ENCODE results near the gene ABCC11.

Gene ABCC11

DNA sequence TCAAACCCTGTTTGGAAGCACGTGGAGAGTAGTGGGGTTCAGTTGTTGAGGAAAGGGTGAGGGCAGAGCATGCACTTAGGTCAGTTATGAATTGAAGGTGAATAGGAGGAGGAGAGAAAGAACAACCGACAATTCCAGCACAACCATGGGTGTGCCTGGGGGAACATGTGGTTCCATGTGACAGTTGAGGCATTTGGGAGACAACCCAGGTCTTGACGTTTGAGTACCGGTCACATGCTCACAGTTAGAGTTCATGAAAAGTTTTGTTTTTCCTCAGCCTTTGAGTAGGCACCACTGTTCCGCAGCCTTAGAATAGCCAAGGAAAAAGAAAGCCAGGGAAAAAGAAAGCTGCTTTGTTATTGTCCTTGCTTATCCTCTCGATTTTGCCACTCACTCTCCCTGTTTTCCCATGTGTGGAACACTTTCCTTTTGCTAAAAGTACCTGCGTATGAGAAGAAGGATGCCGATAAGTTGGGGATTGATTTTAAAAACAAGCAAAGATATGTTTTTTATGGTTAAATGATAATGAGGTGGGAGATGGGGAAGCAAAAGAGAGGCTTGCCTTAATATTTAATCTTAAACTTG, 25.6 kb upstream of the ABCC11 start:
- TF ChIP-seq, protein P1, sequence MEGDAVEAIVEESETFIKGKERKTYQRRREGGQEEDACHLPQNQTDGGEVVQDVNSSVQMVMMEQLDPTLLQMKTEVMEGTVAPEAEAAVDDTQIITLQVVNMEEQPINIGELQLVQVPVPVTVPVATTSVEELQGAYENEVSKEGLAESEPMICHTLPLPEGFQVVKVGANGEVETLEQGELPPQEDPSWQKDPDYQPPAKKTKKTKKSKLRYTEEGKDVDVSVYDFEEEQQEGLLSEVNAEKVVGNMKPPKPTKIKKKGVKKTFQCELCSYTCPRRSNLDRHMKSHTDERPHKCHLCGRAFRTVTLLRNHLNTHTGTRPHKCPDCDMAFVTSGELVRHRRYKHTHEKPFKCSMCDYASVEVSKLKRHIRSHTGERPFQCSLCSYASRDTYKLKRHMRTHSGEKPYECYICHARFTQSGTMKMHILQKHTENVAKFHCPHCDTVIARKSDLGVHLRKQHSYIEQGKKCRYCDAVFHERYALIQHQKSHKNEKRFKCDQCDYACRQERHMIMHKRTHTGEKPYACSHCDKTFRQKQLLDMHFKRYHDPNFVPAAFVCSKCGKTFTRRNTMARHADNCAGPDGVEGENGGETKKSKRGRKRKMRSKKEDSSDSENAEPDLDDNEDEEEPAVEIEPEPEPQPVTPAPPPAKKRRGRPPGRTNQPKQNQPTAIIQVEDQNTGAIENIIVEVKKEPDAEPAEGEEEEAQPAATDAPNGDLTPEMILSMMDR (IDR thresholded peaks at IDR 0.05; ENCODE audit: low read depth, low read length) = no peak
- no peak overlapping the region for H3K4me3 ChIP-seq (ENCODE audit: low read depth, low read length)

DNA sequence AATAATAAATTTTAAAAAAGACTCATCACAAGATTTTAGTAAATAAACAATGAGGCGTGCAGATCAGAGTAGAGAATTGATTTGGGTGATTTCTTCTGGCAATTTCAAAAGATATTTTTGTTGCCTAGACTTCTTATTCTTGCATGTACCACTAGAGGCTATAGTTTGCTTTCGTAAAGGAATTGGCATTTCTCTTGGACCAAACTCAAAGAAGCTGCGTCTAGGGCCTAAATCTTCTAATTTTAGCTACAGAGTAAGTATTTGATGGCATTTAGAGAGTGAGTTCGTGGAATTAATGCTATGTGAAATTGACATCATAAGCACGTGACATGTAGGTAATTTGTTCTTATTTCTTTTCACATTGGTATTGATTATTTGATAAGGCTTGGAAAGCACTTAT, 24.4 kb upstream of the ABCC11 start:
- TF ChIP-seq, protein P1 (IDR thresholded peaks at IDR 0.05; ENCODE audit: low read depth, low read length) = peak; percentile 10; the same call in 1 of the 2 replicates
- H3K4me3 ChIP-seq (ENCODE audit: low read depth, low read length) = no peak overlapping the region

DNA sequence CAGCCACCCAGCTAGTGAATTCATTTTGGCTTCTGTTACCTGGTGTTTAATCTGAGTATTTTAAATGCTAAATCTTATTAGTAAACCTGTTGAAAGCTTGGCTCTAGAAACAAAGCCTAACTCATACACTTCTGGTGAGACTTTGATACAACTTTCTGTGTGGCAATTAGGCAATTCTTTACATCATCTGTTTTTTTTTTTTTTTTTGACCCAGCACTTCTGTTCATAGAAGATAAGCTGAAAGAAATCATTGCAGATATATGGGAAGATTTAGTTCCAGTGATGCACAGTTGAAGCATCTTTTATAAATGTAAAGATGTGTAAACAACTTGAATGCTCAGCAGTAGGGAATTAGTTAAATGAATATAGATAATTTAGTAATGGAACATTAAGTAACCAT, 21.7 kb upstream of the ABCC11 start:
- no peak overlapping the region for H3K4me3 ChIP-seq (ENCODE audit: low read depth, low read length)
- TF ChIP-seq, protein P1 (IDR thresholded peaks at IDR 0.05; ENCODE audit: low read depth, low read length) = no peak

DNA sequence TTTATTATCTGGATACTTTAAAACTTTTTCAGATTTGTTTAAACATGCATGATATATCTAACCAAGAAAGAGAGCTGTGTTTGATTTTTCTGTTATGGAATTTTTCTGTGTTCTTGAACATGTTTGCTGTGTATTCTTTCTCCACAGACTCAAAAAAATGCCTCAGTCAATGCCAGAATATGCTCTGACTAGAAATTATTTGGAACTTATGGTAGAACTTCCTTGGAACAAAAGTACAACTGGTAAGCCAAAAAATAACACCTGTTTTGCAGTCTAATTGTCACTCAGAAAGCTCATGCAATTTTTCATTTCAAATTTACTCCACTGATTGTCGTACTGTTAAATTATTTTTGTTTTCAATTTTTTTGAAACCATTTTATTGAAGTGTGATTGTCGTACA, 15.3 kb upstream of the ABCC11 start:
- TF ChIP-seq, protein P1 (IDR thresholded peaks at IDR 0.05; ENCODE audit: low read depth, low read length) = no peak
- H3K4me3 ChIP-seq (ENCODE audit: low read depth, low read length) = no peak overlapping the region

DNA sequence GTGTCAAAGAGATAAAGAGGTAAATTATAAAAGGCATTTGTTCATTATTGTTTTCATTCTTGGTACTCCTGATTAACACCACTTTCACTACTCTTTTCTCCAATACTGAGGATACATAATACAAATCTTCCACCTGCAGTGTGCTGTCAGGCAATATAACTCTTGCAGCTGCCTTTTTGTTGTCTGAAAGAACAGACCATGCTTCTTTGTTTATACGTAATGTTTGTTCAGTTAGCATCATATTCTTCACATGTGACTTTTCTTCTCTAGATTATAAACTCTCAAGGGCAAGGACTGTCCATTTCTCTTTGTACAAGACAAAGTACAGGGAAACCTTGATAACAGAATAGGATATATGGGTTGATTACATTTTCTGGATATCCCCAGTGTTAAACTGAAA, 14.2 kb upstream of the ABCC11 start:
- TF ChIP-seq, protein P1 (IDR thresholded peaks at IDR 0.05; ENCODE audit: low read depth, low read length) = no peak
- H3K4me3 ChIP-seq (ENCODE audit: low read depth, low read length) = no peak overlapping the region

DNA sequence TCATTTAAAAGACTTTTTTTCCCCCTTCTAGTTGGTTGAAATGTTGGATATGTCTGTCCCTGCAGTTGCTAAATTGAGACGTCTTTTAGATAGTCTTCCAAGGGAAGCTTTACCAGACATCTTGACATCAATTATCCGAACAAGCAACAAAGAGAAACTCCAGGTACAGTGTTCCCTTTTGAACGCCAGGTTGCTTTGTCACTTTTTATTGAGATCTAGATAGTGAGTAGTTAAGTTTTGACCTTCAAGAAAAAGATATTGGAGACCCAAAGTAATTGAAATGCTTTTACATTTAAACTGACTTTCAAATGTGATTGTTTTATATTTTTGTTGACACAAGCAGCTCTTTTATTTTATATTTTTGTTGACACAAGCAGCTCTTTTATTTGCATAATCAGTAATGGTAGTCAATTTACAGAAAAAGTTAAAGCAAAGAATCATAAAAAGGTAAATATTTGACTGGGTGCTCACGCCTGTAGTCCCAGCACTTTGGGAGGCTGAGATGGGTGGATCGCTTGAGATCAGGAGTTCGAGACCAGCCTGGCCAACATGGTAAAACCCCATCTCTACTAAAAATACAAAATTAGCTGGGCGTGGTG, 9.3 kb upstream of the ABCC11 start:
- no peak overlapping the region for H3K4me3 ChIP-seq (ENCODE audit: low read depth, low read length)
- TF ChIP-seq, protein P1 (IDR thresholded peaks at IDR 0.05; ENCODE audit: low read depth, low read length) = no peak

DNA sequence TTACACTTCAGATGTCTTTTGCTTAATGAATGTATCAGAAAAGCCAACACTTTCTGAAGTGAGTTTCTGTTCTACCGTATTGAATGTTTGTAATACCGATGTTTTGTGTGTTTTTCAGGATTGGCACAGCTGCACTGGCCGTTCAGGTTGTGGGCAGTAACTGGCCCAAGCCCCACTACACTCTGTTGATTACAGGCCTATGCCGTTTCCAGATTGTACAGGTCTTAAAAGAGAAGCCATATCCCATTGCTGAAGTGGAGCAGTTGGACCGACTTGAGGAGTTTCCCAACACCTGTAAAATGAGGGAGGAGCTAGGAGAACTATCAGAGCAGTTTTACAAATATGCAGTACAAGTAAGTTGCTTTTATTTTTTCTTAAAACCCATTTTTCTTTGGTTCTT, 4.7 kb upstream of the ABCC11 start:
- TF ChIP-seq, protein P1 (IDR thresholded peaks at IDR 0.05; ENCODE audit: low read depth, low read length) = no peak

More for the DNA sequence above, 4.7 kb upstream of the ABCC11 start:
- no peak overlapping the region for H3K4me3 ChIP-seq (ENCODE audit: low read depth, low read length)
